NOMO-1 (cell line): ENCODE measurements around the gene IL11RA.

ENCODE experiments used
- DNase-seq, 2 experiments: peaks; one replicate each; lab custom pipeline; 2025; ENCODE audit not compliant: unreplicated experiment in 2 of 2; lab: John Stamatoyannopoulos, UW

The IL11RA gene

DNA sequence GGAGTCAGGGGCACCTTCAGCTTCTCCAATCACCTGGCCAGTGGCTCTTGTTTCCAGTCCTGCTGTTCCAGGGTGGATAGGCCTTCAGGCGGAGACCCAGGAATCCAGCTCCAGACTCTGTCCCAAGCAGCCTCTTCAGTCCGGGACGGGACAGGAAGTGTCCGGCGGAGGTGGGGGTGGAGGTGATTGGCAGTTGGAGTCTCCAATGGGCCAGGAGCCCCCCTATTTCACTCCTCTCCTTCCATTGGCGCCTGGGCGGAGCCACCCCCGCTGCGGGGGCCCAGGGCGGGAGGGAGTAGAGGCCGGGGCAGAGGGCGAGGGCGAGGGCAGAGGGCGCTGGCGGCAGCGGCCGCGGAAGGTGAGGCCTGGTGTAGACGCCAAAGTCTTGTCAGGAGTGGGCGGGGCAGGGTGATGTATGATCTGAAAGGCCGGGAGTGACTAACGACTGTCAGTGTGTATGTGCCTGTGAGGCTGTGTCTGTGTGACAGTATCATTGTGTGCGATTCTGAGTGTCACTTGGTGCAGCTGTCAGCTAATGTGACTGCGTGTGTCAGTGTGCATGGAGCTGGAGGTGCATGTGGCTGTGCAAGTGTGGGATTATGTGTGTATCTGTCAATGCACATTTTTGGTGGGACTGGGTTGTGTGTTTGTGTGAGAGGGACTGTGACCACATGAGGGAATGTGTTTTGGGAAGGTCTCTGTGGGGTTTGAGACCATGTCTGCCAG lies at the start of gene IL11RA:
Gene IL11RA, plus strand, starts transcription at position 310 of the 726 bp plus-strand sequence. CDS start 3,033 bp downstream, outside the sequence.
- peak; percentile 95 to 96 for DNase-seq

GRCh38 chr9:34603610-34604231 lies 48.3 kb upstream of the IL11RA start:
- peak; percentile 47 to 71 for DNase-seq

DNA sequence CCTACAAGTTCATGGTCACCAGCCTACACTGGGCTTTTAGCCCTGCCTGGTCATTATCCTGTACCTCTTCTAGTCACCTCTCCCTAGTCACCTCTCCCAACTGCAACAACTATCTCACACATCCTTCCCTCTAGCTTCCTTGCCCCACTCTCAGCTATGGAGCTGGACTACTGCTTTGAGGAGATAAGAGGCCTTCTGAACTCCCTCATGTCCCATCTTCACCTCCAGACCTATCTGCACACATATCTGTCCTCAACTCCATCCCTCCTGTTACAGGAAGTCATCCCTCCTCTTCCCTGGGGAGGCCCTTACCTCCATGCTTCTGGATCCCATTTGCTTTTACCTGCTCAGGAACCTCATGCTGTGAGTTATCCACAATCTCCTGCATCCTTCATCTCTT lies 45.8 kb upstream of the IL11RA start:
- no peak for DNase-seq

GRCh38 chr9:34606905-34607304 lies 45.1 kb upstream of the IL11RA start:
- no peak for DNase-seq

GRCh38 chr9:34607331-34607730 lies 44.7 kb upstream of the IL11RA start:
- DNase-seq, result no peak

- DNase-seq, result no peak
Observed at GRCh38 chr9:34610434-34611206, 41.4 kb upstream of the IL11RA start.

GRCh38 chr9:34611251-34611810 lies 40.7 kb upstream of the IL11RA start:
- peak in 1 of 2 experiments; percentile 37 for DNase-seq

DNA sequence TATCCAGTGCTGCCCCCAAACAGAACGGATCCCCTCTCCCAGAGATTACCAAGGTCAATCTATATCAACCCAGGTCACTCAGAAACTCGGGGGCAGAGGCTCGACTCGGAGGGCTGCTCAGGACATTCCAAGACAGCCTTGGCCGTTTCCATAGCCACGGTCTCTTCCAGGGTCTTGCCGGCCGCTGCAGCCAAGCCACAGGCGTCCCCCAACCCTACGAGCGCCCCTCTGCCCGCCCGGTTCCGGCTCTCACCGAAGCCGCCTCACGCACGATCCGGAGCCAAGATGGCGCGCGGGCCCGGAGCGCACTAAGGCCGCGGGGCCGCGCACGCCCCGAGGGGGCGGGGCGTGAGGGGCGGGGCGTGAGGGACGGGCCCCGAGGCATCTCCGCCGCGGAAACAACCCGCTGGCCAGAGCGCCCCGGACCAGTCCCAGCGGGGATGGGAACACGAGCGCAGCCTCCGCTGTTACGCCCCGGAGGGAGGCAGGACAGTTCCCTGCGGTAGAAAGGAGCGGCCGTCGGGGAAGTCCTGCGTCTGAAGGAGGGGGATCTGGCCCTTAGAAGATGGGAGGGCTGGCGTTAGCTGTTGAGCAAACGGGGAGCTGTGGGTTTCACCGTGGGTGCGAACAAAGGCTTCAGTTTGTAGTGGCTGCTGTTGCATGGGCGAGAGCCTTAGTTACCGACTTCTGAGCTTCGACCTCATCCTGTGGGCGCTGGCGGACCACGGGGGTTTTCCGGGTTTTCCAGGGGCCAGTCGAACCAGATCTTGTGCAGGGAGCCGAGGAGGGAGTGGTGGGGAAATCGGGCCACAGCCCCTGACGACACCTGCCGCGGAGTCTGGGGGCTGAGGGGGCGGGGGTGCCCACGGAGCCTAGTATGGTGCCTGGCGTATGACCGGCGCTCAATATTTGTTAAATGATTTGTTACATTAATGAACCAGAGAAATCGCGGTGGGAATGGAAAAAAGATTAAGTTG lies 39.9 kb upstream of the IL11RA start, which contains the start of gene RPP25L:
Gene RPP25L, minus strand, starts transcription at position 287 of the 977 bp plus-strand sequence. CDS start 801 bp downstream, outside the sequence.
- DNase-seq, result peak; percentile 72 to 90

GRCh38 chr9:34612788-34613390 lies 39.1 kb upstream of the IL11RA start:
- DNase-seq, result peak; percentile 80 to 83

DNA sequence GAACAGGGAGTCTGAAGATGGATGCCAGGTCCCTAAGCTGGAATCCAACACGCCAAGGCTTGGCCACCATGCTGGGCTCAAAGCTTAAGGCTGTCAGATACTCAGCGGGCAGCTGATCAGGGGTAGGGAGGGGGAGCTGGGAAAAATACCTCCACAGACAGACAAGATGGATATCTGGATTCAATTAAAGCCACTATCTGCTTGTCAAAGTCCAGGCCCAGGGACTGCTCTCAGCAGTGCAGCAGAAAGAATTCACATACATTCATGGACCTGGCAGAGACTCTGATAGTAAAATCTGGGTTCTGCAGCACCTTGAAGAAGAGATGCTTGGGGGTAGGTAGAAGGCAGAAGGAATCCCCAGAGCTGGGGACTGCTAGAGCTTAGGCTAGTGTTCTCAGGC lies 36.9 kb upstream of the IL11RA start:
- DNase-seq, result no peak

DNA sequence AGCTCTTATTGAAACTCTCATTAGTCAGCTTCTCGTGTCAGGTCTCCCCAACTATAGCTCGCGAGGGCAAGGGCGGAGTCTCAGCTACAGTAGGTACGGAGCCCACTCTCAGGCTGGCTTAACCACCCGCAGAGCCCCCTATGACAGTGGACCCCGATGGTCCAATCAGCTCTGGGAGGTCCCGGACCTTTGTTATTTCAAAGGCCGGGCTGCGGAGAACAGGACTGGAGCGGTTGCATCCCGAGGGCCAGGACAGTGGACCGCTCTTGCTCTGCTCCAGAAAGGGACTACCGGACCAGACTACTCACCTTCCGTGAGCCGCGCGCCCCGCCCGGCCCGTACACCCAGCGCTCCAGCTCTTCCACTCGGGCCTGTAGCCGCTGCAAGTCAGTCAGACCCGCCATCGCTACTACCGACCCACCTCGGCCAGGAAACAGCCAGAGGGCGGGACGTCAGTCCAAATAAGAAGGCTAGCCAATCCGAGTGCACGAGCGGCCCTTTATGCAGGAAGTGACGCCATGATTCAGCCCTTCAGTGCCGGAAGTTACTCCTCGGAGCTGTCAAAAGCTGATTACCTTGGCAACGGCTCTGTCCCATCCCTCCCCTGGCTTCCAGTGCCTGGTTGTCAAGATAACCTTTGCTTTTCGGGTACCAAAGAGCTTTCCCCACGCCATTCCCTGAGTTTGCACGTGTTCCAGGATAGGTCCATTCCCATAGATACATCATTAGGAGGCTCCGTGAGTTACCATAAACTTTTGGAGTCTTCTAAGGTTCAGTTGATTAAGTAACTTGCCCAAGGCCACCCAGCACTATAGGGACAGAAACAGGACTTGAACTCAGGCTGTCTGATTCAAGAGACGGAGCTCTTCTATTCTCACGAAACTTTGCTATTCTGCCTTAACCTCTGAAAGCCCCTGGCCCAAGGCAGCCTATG lies 31.7 kb upstream of the IL11RA start, which contains the start of gene DCTN3:
Gene DCTN3, minus strand, starts transcription at position 435 of the 934 bp plus-strand sequence. Its CDS starts 31 bp downstream, at position 404.
- DNase-seq, result peak; percentile 99 to 100

DNA sequence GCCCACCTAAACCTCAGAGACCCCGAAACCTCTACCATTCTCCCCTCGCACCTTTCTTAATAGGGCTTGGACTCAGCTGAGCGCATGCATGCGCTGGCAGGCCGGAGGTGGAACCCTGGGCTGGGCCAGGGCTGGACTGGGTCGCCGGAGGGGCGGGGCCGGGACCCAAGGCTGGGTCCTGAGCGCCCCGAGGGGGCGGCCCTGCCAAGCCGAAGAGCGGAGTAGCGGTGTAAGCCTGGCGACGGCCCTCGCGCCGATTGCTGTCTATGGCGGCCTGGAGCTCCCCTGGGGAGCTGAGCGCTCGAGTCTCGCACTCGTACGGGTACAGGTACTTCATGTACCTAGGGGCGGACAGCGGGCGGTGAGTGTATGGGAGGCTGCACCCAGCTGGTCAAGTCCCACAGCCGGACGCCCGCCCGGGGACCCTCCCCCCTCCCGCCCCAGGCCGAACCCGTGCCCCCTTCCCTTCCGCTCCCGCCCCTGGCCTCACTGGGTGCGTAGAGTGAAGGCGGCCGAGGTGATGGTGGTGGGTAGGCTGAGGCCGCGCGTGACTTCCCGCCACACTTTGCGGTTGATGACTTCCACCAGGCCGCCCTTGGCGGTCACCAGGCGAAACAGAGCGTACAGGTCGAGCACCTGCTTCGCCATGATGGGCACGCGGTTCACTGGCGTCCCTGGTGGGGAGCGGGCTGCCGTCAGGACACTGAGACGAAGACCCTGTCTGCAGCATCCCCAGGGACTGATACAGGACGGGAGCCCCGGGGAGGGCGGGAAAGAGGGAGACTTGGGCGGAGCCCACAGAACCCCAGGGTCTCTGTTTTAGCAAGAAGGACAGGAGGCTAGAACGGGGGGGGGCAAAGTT lies 28.4 kb upstream of the IL11RA start:
- DNase-seq, result no peak

GRCh38 chr9:34624475-34625185 lies 27.4 kb upstream of the IL11RA start:
- DNase-seq, result no peak

GRCh38 chr9:34625186-34625486 lies 26.8 kb upstream of the IL11RA start:
- DNase-seq, result no peak

DNA sequence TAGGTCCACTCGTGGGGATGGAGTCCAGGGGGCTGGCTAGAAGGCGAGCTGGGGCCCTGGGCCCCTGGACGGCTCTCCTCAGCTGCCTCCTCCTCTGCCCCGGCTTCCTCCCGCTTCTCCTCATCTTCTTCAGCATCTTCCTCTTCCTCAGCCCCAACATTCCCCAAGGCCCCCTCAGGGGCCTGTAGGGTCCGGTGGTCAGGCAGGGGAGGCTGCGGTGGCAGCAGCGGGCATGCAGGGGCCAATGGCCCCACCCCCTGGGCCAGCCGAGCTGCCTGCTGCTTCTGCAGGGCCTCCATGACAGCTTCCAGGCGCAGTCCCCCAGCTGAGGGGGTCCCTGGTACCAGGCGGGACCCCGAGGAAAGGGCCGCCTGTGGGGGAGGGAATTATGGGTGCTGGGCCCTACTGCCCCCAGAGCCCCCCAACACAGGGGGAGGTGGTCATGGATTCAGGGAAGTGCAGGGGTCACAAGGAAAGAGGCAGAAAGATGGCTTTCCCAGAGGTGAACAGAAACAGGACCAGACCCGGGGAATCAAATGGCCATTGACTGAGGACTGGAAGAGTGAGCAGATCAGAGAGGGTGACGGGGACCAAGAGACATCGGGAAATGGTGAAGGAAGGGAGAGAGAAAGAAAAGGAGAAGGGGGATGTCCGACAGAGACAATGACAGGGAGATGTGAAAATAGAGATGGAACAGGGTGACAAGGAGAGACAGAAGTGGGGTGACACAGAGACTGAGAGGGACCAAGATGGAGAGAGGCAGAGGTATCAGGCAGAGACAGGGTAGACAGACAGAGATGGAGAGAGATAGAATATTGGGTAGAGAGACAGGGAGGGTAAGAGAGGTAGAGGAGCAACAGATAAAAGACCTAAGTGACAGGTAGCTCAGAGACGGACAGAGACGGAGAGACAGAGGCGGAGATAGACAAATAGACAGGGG lies 24.0 kb upstream of the IL11RA start:
- no peak for DNase-seq
